GM12892 (cell line): ENCODE measurements around the gene TUT7.

Experiments used
- POLR2A ChIP-seq: IDR thresholded peaks from 2 replicates; pipeline ENCODE4 v1.6.1; 2011; ENCODE audit warnings: low read depth, low read length, control low read depth
- POLR2AphosphoS5 ChIP-seq: IDR thresholded peaks from 2 replicates; pipeline ENCODE4 v1.6.1; 2011; ENCODE audit warnings: low read depth, low read length, control low read depth
- TAF1 ChIP-seq: IDR thresholded peaks from 2 replicates; pipeline ENCODE4 v1.6.1; 2011; ENCODE audit warnings: low read depth, mild to moderate bottlenecking, control low read depth, low read length, borderline replicate concordance

DNA sequence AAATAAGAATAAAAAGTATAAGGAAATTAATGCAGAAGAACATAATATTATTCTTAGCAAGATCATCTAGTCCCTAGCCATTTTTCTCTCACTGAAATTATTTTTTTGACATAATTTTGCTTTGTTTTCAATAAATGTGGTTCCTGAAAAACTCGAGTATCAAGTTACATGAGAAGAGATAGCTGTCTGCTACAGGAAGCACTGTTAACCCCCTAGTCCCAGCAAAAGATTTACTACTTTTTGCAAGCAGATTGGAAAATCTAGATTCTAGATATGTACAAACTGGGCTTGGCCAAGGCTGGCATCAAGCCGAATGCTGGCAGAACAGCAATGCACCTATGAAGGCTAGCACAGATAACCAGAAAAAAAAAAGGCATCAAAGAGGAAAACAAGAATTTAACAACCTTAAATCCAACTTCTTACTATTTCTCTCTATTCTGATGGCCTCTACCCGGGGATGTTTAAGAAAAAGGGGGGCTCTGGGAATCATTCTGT, 49.9 kb downstream of the TUT7 start:
- TF ChIP-seq POLR2AphosphoS5: no peak
- TF ChIP-seq POLR2A: no peak
- TF ChIP-seq TAF1: no peak
